Measurements from ENCODE around the gene ARL15.

DNA sequence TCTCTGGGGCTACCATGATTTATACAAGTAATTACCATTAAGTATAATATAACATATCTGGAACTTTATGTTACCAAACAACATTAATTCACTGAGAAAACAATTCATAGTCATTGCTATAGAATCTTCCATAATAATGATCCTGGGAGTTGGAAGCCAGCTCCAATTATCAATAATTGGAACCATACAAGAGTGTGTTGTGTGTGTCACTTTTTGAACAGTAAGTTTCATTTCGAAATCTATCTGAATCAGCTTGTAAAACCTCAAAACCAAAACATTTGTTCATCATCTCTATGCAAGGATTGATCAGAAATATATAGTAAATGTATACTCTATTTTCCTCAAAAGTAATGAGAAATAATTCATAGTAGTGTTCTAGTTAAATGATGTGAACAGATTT, 348.1 kb downstream of the ARL15 start:
- TF ChIP-seq, protein P1, sequence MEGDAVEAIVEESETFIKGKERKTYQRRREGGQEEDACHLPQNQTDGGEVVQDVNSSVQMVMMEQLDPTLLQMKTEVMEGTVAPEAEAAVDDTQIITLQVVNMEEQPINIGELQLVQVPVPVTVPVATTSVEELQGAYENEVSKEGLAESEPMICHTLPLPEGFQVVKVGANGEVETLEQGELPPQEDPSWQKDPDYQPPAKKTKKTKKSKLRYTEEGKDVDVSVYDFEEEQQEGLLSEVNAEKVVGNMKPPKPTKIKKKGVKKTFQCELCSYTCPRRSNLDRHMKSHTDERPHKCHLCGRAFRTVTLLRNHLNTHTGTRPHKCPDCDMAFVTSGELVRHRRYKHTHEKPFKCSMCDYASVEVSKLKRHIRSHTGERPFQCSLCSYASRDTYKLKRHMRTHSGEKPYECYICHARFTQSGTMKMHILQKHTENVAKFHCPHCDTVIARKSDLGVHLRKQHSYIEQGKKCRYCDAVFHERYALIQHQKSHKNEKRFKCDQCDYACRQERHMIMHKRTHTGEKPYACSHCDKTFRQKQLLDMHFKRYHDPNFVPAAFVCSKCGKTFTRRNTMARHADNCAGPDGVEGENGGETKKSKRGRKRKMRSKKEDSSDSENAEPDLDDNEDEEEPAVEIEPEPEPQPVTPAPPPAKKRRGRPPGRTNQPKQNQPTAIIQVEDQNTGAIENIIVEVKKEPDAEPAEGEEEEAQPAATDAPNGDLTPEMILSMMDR (IDR thresholded peaks at IDR 0.05): no peak
- no peak for TF ChIP-seq NRF1 (IDR thresholded peaks at IDR 0.05; ENCODE audit: low read depth, low read length)
- no peak for TF ChIP-seq RAD21 (IDR thresholded peaks at IDR 0.05; ENCODE audit: low read length)
- no peak for TF ChIP-seq TCF12 (IDR thresholded peaks at IDR 0.05)
- no peak for TF ChIP-seq GATA2 (CRISPR knock-in tag; IDR thresholded peaks at IDR 0.05)
- TF ChIP-seq, protein P2, sequence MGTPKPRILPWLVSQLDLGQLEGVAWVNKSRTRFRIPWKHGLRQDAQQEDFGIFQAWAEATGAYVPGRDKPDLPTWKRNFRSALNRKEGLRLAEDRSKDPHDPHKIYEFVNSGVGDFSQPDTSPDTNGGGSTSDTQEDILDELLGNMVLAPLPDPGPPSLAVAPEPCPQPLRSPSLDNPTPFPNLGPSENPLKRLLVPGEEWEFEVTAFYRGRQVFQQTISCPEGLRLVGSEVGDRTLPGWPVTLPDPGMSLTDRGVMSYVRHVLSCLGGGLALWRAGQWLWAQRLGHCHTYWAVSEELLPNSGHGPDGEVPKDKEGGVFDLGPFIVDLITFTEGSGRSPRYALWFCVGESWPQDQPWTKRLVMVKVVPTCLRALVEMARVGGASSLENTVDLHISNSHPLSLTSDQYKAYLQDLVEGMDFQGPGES (IDR thresholded peaks at IDR 0.05; ENCODE audit: low read depth, low read length): no peak
- no peak for TF ChIP-seq CHD2 (IDR thresholded peaks at IDR 0.05; ENCODE audit: low read length, partially characterized antibody)
- no peak for TF ChIP-seq MXI1 (IDR thresholded peaks at IDR 0.05; ENCODE audit: low read depth, low read length)
- TF ChIP-seq, protein P3, sequence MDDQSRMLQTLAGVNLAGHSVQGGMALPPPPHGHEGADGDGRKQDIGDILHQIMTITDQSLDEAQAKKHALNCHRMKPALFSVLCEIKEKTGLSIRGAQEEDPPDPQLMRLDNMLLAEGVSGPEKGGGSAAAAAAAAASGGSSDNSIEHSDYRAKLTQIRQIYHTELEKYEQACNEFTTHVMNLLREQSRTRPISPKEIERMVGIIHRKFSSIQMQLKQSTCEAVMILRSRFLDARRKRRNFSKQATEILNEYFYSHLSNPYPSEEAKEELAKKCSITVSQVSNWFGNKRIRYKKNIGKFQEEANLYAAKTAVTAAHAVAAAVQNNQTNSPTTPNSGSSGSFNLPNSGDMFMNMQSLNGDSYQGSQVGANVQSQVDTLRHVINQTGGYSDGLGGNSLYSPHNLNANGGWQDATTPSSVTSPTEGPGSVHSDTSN (IDR thresholded peaks at IDR 0.05): no peak
- no peak for TF ChIP-seq YY1 (IDR thresholded peaks at IDR 0.05; ENCODE audit: low read depth)

Measured in SK-N-SH (cell line).